Measurements from ENCODE around the gene HECTD1.
"Not testable (repeated sequence)": the region's sequence is repeated elsewhere in the genome, so short reads cannot be mapped to it uniquely, and the experiment has no call there.

The HECTD1 gene

GRCh38 chr14:31092160-31092708 lies 115.4 kb downstream of the HECTD1 start:
- no peak for DNase-seq (ENCODE audit: low spot score)

GRCh38 chr14:31090883-31091764 lies 116.5 kb downstream of the HECTD1 start:
- DNase-seq (ENCODE audit: low spot score): no peak

- DNase-seq (ENCODE audit: low spot score): not testable (repeated sequence)
Measured at GRCh38 chr14:31086466-31086865, 121.1 kb downstream of the HECTD1 start.

GRCh38 chr14:31085027-31085426 lies 122.6 kb downstream of the HECTD1 start:
- no peak for DNase-seq (ENCODE audit: low spot score)

- DNase-seq (ENCODE audit: low spot score): peak; percentile 86
Measured at GRCh38 chr14:31084385-31084784, 123.2 kb downstream of the HECTD1 start.

GRCh38 chr14:31083781-31084180 lies 123.8 kb downstream of the HECTD1 start:
- peak; percentile 55 for DNase-seq (ENCODE audit: low spot score)

- no peak for DNase-seq (ENCODE audit: low spot score)
Measured at GRCh38 chr14:31080484-31080883, 127.1 kb downstream of the HECTD1 start.

GRCh38 chr14:31080056-31080455 lies 127.5 kb downstream of the HECTD1 start:
- DNase-seq (ENCODE audit: low spot score): no peak

- DNase-seq (ENCODE audit: low spot score): no peak
Measured at GRCh38 chr14:31078766-31079165, 128.8 kb downstream of the HECTD1 start.

- DNase-seq (ENCODE audit: low spot score): no peak
Measured at GRCh38 chr14:31075144-31075543, 132.4 kb downstream of the HECTD1 start.

GRCh38 chr14:31071151-31071550 lies 136.4 kb downstream of the HECTD1 start:
- DNase-seq (ENCODE audit: low spot score): no peak

GRCh38 chr14:31070431-31070830 lies 137.2 kb downstream of the HECTD1 start:
- no peak for DNase-seq (ENCODE audit: low spot score)

- no peak for DNase-seq (ENCODE audit: low spot score)
Measured at GRCh38 chr14:31069343-31069742, 138.2 kb downstream of the HECTD1 start.

- no peak for DNase-seq (ENCODE audit: low spot score)
Measured at GRCh38 chr14:31068235-31068634, 139.4 kb downstream of the HECTD1 start.

- not testable (repeated sequence) for DNase-seq (ENCODE audit: low spot score)
Measured at GRCh38 chr14:31062908-31063307, 144.7 kb downstream of the HECTD1 start.

- no peak for DNase-seq (ENCODE audit: low spot score)
Measured at GRCh38 chr14:31060253-31060875, 147.2 kb downstream of the HECTD1 start.

GRCh38 chr14:31059152-31059924 lies 148.3 kb downstream of the HECTD1 start:
- no peak for DNase-seq (ENCODE audit: low spot score)

- no peak for DNase-seq (ENCODE audit: low spot score)
Measured at GRCh38 chr14:31057701-31058364, 149.8 kb downstream of the HECTD1 start.

GRCh38 chr14:31057035-31057434 lies 150.6 kb downstream of the HECTD1 start:
- no peak for DNase-seq (ENCODE audit: low spot score)

- not testable (repeated sequence) for DNase-seq (ENCODE audit: low spot score)
Measured at GRCh38 chr14:31052905-31053586, 154.5 kb downstream of the HECTD1 start.

GRCh38 chr14:31051511-31051910 lies 156.1 kb downstream of the HECTD1 start:
- DNase-seq (ENCODE audit: low spot score): no peak

Measured in NAMALWA (cell line).